ELF-1 (cell line): ENCODE measurements around the gene GPR34.

Experiments
- DNase-seq: peaks from one replicate; pipeline ENCODE4 v3.0.0-alpha.2; 2016; ENCODE audit warnings: low read depth, low spot score

Gene GPR34

DNA sequence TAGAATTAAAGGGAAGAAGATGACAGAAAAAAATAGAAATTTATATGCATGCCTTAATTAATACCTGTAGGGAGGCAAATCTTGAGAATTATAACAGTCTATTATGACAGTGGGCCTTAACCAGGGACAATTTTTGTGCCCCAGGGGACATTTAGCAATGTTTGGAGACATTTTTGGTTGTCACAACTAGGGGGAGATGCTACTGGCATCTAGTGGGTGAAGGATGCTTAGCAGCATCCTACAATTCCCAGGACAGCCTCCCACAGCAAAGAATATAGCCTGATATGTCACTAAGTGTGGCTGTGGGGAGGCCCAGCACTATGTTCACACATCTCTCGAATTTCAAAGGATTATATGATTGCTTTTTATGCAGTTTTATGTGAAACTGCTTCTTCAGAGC is 45.8 kb downstream of the GPR34 start:
- no peak for DNase-seq

DNA sequence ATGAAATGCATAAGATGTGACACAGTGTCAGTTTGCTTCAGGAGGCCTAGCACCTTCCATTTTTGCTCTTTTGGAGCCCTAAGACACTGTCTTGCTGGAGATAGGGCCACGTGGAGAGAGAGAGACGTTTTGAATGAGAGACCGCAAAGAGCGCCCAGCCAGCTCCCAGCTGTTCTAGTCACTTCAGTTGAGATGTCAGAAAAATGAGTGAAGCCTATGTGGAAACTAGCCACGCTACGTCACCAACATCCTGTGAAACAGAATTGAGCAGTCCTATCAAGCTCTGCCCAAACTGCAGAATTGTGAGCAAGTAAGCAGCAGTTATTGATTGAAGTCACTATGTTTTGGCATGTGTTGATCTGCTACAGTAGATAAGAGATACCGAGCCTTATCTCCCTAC is 48.3 kb downstream of the GPR34 start:
- no peak for DNase-seq

GRCh38 chrX:41739871-41740270 is 51.1 kb downstream of the GPR34 start:
- DNase-seq = peak; percentile 13
